IPS-15b (cell line): ENCODE data around the gene PCGF2.
"Not testable (repeated sequence)": the region's sequence is repeated elsewhere in the genome, so short reads cannot be mapped to it uniquely, and the experiment has no call there.

ENCODE experiments used
- H3K27me3 ChIP-seq: one replicate; pipeline ENCODE4 v1.6.1; 2013; ENCODE audit warnings: low read length; ENCODE audit not compliant: control insufficient read depth, insufficient read depth
- H3K36me3 ChIP-seq: one replicate; pipeline ENCODE4 v1.6.1; 2013; ENCODE audit warnings: low read length; ENCODE audit not compliant: control insufficient read depth, insufficient read depth
- H3K4me1 ChIP-seq: one replicate; pipeline ENCODE4 v1.6.1; 2013; ENCODE audit warnings: mild to moderate bottlenecking, low read length; ENCODE audit not compliant: control insufficient read depth, insufficient read depth
- H3K4me3 ChIP-seq: one replicate; pipeline ENCODE4 v1.5.1; 2013; ENCODE audit warnings: low read depth, low read length
- H3K9ac ChIP-seq: one replicate; pipeline ENCODE4 v1.6.1; 2013; ENCODE audit warnings: low read depth, mild to moderate bottlenecking, low read length
- H3K9me3 ChIP-seq: one replicate; pipeline ENCODE4 v1.6.1; 2013; ENCODE audit warnings: mild to moderate bottlenecking, low read length; ENCODE audit not compliant: control insufficient read depth, insufficient read depth

PCGF2 gene

GRCh38 chr17:38748149-38748891, at the start of gene PCGF2:
Gene PCGF2 (minus strand): TSS chr17:38748336. CDS start chr17:38740402, 7,934 bp downstream.
- Histone ChIP-seq H3K9ac (peak within 1 kb of the TSS; percentile 94), H3K27me3 (peaks cover 14% of the 10 kb centered on the region), H3K9me3 (no peaks in the 10 kb centered on the region), H3K4me3 (peak within 1 kb of the TSS; percentile 98), H3K4me1 (peaks cover 20% of the 10 kb centered on the region), H3K36me3 (no peaks in the 10 kb centered on the region)

GRCh38 chr17:38797828-38798227, 49.7 kb upstream of the PCGF2 start:
- peak overlapping the region; percentile 92 for H3K4me3 ChIP-seq
- H3K9ac ChIP-seq = peak overlapping the region; percentile 37
- H3K36me3 ChIP-seq = no peaks in the 10 kb centered on the region
- H3K4me1 ChIP-seq = peaks cover 12% of the 10 kb centered on the region
- H3K27me3 ChIP-seq = no peaks in the 10 kb centered on the region
- H3K9me3 ChIP-seq = no peaks in the 10 kb centered on the region

GRCh38 chr17:38797158-38797490, 49.0 kb upstream of the PCGF2 start:
- peaks cover 12% of the 10 kb centered on the region for H3K4me1 ChIP-seq
- H3K9me3 ChIP-seq = no peaks in the 10 kb centered on the region
- no peak overlapping the region for H3K9ac ChIP-seq
- no peaks in the 10 kb centered on the region for H3K36me3 ChIP-seq
- H3K27me3 ChIP-seq = no peaks in the 10 kb centered on the region
- H3K4me3 ChIP-seq = no peak overlapping the region

DNA sequence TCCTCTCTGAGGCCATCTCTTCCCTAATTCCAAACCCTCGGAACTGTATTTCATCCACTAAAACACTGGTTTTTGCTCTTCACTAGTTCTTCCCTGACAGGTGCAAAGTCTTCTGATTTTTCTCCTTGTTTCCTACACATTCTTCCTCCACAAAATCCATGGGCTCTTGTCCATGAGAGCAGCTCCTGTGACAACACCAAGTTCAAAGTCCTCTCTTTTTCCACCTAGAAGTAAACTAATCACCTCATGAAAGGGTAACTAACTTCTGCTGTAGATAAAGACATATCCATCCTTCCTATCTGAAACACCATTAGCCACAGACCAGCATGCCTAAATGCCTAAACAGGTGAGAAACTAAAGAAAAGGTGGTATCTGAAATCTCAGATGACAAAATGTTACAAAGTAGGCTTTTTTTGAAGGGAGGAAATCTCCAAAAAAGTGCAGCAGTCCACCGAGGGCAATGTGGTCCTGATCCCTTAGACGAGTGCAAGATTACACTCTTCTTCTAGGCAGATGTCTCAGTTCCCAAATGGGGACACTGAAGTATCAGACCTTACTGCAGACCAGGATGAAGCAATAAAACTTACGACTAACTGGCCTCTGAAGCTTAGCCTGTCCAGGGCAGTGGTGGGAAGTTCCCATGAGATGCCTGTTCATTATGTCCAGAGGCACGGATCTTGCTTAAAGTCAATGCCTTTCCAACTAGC, 48.5 kb upstream of the PCGF2 start:
- no peaks in the 10 kb centered on the region for H3K9me3 ChIP-seq
- peaks cover 12% of the 10 kb centered on the region for H3K4me1 ChIP-seq
- H3K27me3 ChIP-seq = no peaks in the 10 kb centered on the region
- H3K36me3 ChIP-seq = no peaks in the 10 kb centered on the region
- H3K4me3 ChIP-seq = no peak overlapping the region
- no peak overlapping the region for H3K9ac ChIP-seq

- Histone ChIP-seq H3K36me3 (no peaks in the 10 kb centered on the region), H3K9me3 (no peaks in the 10 kb centered on the region), H3K4me1 (peaks cover 15% of the 10 kb centered on the region), H3K4me3 (no peak overlapping the region), H3K9ac (no peak overlapping the region), H3K27me3 (no peaks in the 10 kb centered on the region)
Observed at GRCh38 chr17:38794221-38794620, 46.1 kb upstream of the PCGF2 start.

DNA sequence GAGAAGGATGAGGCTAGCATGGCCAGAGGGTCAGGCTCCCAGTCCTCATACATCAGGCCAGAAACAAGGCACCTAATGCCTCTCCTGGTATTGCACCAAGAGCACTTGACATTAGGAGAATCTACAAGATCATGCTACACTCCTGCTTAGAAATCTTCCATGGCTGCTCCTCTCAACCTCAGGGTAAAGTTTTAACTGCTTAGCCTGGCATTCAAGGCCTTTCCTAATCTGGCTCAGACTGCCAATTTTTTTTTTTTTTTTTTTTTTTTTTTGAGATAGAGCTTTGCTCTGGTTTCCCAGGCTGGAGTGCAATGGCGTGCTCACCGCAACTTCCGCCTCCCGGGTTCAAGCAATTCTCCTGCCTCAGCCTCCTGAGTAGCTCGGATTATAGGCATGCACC, 43.0 kb upstream of the PCGF2 start:
- H3K27me3 ChIP-seq = no peaks in the 10 kb centered on the region
- H3K4me3 ChIP-seq = no peak overlapping the region
- H3K9me3 ChIP-seq = no peaks in the 10 kb centered on the region
- no peak overlapping the region for H3K9ac ChIP-seq
- peaks cover 6% of the 10 kb centered on the region for H3K4me1 ChIP-seq
- H3K36me3 ChIP-seq = peaks cover 5% of the 10 kb centered on the region

- H3K36me3 ChIP-seq = peaks cover 11% of the 10 kb centered on the region
- not testable (repeated sequence) for H3K27me3 ChIP-seq, H3K9me3 ChIP-seq, H3K4me3 ChIP-seq, H3K9ac ChIP-seq, H3K4me1 ChIP-seq
Observed at GRCh38 chr17:38790148-38790707, 42.1 kb upstream of the PCGF2 start.

- H3K9ac ChIP-seq = no peak overlapping the region
- H3K36me3 ChIP-seq = peaks cover 11% of the 10 kb centered on the region
- H3K4me1 ChIP-seq = peaks cover 6% of the 10 kb centered on the region
- H3K4me3 ChIP-seq = no peak overlapping the region
- H3K9me3 ChIP-seq = no peaks in the 10 kb centered on the region
- no peaks in the 10 kb centered on the region for H3K27me3 ChIP-seq
Observed at GRCh38 chr17:38789185-38789584, 41.0 kb upstream of the PCGF2 start.

DNA sequence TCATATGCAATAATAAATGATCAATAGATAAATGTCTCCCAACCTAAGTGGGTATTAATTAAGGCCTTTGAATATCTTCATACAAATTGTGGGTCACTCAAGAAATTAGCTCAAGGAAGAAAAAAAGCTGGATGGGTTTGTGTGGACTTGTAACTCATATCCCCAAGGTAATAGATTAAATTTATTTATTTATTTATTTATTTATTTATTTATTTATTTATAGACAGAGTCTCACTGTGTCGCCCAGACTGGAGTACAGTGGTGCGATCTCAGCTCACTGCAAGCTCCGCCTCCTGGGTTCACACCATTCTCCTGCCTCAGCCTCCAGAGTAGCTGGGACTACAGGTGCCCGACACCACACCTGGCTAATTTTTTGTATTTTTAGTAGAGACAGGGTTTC, 39.9 kb upstream of the PCGF2 start:
- not testable (repeated sequence) for H3K27me3 ChIP-seq, H3K9ac ChIP-seq, H3K4me1 ChIP-seq, H3K9me3 ChIP-seq, H3K4me3 ChIP-seq
- peaks cover 18% of the 10 kb centered on the region for H3K36me3 ChIP-seq

- Histone ChIP-seq H3K36me3 (peaks cover 29% of the 10 kb centered on the region), H3K4me3 (no peak overlapping the region), H3K4me1 (peaks cover 6% of the 10 kb centered on the region), H3K9me3 (no peaks in the 10 kb centered on the region), H3K27me3 (no peaks in the 10 kb centered on the region), H3K9ac (no peak overlapping the region)
Observed at GRCh38 chr17:38786372-38786771, 38.2 kb upstream of the PCGF2 start.

GRCh38 chr17:38783227-38783626, 35.1 kb upstream of the PCGF2 start:
- H3K4me3 ChIP-seq = no peak overlapping the region
- H3K36me3 ChIP-seq = peaks cover 55% of the 10 kb centered on the region
- H3K4me1 ChIP-seq = no peaks in the 10 kb centered on the region
- no peaks in the 10 kb centered on the region for H3K9me3 ChIP-seq
- H3K9ac ChIP-seq = no peak overlapping the region
- no peaks in the 10 kb centered on the region for H3K27me3 ChIP-seq
